Mammary microvascular endothelial cell (primary cell): Measurements from ENCODE around the gene BRICD5. TPM values are rescaled to one million over a fixed set of nuclear protein-coding genes. Genes with fewer than 3 reads are reported as not detected.

Source experiments
- total RNA-seq: library from RNA; depleted of rRNA; stranded (reverse); fragments of >200 nt; gene quantifications from 2 replicates; pipeline ENCODE4 v1.2.3, GENCODE V29; 2015

Gene BRICD5
- total RNA-seq: 1.7 and 7.1 TPM in 2 replicates

DNA sequence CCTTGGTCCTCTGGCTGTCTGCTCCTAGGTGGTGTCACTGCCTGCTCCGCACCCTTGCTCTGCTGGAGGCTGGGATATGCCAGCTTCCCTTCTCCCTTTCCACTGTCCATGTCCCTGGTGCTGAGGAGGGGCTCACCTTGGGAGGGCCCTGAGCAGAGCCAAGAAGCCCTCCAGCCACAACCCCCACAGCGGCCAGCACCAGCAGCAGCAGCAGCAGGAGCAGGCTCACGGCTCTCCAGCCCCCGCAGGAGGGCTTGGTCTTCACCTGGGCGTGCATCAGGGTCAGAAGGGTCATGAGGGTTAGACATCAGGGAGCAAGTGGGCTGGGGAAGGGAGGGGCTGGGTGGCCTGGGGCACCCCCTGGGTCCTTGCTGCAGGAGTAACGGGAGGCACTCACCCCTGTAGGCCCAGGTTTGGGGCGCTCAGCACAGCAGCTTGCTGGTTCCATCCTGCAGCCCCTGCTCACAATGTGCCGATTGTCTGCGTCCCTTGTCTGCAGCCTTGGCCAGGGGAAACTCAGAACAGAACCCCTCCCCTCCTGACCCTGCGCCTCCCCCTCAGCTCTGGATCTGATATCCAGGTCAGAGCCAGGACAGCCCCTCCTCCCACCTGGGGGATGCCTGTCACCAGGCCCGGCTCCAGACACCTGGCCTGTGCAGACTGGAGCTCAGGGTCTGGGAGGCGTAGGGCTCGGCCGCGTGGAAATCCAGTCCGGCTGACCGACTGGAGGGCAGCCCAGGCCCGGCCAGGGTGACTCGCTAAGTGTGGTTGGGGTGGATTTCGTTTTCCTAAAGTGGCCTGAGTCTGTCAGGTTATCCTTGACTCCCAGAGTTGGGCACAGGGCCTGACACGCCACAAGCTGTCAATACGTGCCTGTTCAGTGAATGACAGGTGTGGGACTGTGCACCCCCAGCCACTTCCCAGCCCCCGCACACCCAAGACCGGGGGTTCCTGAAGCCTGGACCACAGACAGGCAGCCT is at the start of gene BRICD5:
Gene BRICD5 (minus strand): TSS at position 478 of the 980 bp plus-strand sequence. CDS start 30 bp downstream, at position 448.

GRCh38 chr16:2251296-2252111 is 40.8 kb upstream of the BRICD5 start, which contains the start of gene ECI1:
Gene ECI1 (minus strand): TSS chr16:2251587. CDS start chr16:2251566, 21 bp downstream.

GRCh38 chr16:2236337-2237101 is 25.9 kb upstream of the BRICD5 start, which contains the start of gene DNASE1L2:
Gene DNASE1L2 (plus strand): TSS chr16:2236444. CDS start chr16:2236817, 373 bp downstream.

GRCh38 chr16:2223221-2223941 is 12.7 kb upstream of the BRICD5 start, which contains the start of gene E4F1:
Gene E4F1 (plus strand): TSS chr16:2223591. CDS start chr16:2223614, 23 bp downstream.

GRCh38 chr16:2214719-2214968 is 4.0 kb upstream of the BRICD5 start, which contains the start of gene PGP:
Gene PGP (minus strand): TSS chr16:2214840. CDS start chr16:2214777, 63 bp downstream.

DNA sequence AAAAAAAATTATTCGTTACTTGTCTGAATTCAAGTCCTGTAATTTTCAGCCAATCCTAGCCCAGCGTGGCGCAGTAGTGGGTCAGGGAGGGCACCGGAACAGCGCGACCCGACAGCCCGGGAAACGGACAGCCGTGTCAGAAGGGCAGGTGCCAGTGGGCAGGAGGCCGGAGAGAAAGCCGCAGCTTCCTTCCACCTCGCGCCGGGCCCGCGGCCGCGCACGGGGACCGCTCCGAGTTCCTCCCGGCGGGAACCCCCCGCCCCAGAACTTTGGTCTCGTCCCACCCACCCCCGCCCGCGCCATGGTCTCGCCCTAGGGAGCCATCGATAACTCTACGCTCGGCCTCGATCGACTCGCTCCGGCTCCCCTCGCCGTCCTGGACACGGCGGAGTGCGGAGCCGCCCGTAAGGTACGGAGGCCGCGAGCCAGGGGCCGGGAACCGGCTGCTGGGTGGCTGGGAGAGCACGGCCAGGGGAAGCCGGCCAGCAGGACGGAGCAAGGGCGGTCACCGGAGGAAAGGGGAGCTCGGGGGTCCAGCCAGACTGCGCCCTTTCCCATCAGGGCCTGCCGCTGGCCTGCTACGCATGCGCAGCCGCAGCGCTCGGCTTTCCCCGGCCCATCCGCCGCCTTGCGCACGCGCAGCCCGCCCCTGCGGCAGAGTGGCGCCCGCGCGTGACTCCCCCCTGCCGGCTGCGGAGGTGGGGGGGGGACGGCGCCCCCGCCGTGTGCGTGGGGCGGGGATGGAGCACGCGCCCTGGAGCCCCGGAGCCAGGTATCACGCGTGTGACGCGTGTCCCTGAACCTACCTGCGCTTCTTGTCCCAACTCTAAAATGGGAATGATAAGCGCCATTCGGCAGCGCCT is 5.3 kb downstream of the BRICD5 start, which contains the start of gene MLST8:
Gene MLST8 (plus strand): TSS at position 351 of the 863 bp plus-strand sequence. CDS start 632 bp downstream, outside the sequence.

DNA sequence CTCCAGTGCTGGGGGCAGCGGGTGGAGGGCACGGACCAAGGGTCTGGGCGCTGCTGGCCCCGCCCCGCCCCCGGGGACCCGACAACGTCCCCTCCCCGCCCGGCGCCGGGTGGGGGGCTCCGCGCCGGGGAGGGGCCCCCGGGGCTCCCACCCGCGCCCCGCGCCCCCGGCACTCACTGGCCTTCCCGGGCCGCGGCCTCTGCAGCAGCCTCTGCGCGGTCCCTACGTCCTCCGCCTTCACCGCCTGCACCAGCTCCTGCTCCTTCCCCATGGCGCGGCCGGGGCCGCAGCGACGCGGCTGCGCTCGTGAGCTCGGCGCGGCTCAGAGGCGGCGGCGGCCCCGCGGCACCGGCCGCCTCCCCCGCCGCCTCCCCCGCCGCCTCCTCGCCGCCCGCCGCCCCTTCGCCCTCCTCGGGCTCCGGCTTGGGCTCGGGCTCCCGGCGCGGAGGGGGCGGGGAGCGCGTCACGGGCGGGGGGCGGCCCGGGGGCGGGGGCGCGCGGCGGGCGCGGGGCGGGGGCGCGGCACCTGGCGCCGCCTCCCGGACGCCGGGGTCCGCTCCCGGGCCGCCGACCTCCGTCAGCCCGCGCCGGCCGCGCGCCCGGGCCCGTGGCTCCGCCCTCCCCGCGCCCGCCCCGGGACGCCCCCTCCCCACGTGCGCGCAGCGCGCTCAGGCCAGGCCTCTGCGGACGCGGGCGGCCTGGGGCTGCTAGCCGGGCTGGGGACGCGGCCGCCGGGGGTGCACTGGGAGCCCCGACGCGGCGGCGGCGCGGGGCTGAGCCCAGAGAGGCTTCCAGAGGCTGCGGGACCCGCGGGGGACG is 14.3 kb downstream of the BRICD5 start, which contains the start of gene CASKIN1:
Gene CASKIN1 (minus strand): TSS at position 444 of the 819 bp plus-strand sequence. CDS start 173 bp downstream, at position 271.

Other genes starting within 250 kb of the BRICD5 start
- 2,922 and 2,947 TPM in 2 replicates for gene RPS2, start 246.0 kb downstream of the BRICD5 start, total RNA-seq
- not detected in 2 replicates for gene RNF151, start 244.0 kb downstream of the BRICD5 start, total RNA-seq
- gene TBL3, start 238.8 kb downstream of the BRICD5 start, total RNA-seq: 79.4 and 104 TPM in 2 replicates
- 1.00 TPM in 1 of 2 replicates, not detected in the other for gene NOXO1, start 229.4 kb downstream of the BRICD5 start, total RNA-seq
- 15.4 and 15.9 TPM in 2 replicates for gene GFER, start 226.7 kb downstream of the BRICD5 start, total RNA-seq
- 0.25 and 0.87 TPM in 2 replicates for gene SYNGR3, start 220.9 kb downstream of the BRICD5 start, total RNA-seq
- gene ZNF598, start 201.0 kb downstream of the BRICD5 start, total RNA-seq: 55.6 and 61.8 TPM in 2 replicates
- gene NPW, start 191.1 kb downstream of the BRICD5 start, total RNA-seq: 2.5 and 3.1 TPM in 2 replicates
- gene NHERF2, start 184.0 kb downstream of the BRICD5 start, total RNA-seq: 236 and 238 TPM in 2 replicates
- gene NTHL1, start 163.0 kb downstream of the BRICD5 start, total RNA-seq: 45.7 and 53.0 TPM in 2 replicates
- 35.2 and 36.0 TPM in 2 replicates for gene TSC2, start 162.9 kb downstream of the BRICD5 start, total RNA-seq
- gene PKD1, start 75.0 kb downstream of the BRICD5 start, total RNA-seq: 37.0 and 46.6 TPM in 2 replicates
- 0.13 and 1.3 TPM in 2 replicates for gene RAB26, start 62.2 kb downstream of the BRICD5 start, total RNA-seq
- gene TRAF7, start 55.1 kb downstream of the BRICD5 start, total RNA-seq: 81.7 and 89.8 TPM in 2 replicates
- gene CASKIN1, start 14.3 kb downstream of the BRICD5 start, total RNA-seq: not detected in 2 replicates
- gene MLST8, start 5.4 kb downstream of the BRICD5 start, total RNA-seq: 66.0 and 79.9 TPM in 2 replicates
- gene PGP, start 4.0 kb upstream of the BRICD5 start, total RNA-seq: 25.6 and 31.4 TPM in 2 replicates
- 25.5 and 34.3 TPM in 2 replicates for gene E4F1, start 12.7 kb upstream of the BRICD5 start, total RNA-seq
- gene DNASE1L2, start 25.6 kb upstream of the BRICD5 start, total RNA-seq: not detected in 2 replicates
- gene ECI1, start 40.7 kb upstream of the BRICD5 start, total RNA-seq: 46.1 and 49.1 TPM in 2 replicates
- 164 and 180 TPM in 2 replicates for gene RNPS1, start 57.3 kb upstream of the BRICD5 start, total RNA-seq
- 24.0 and 27.6 TPM in 2 replicates for gene ABCA3, start 129.9 kb upstream of the BRICD5 start, total RNA-seq
- gene CCNF, start 218.6 kb upstream of the BRICD5 start, total RNA-seq: 38.6 and 41.2 TPM in 2 replicates
- gene TEDC2, start 249.2 kb upstream of the BRICD5 start, total RNA-seq: 14.5 and 18.1 TPM in 2 replicates